ENCODE results near the gene EID3. TPM values are rescaled to one million over a fixed set of nuclear protein-coding genes. Genes with fewer than 3 reads are reported as not detected.

The EID3 gene
- total and polyA plus RNA-seq, 2 of the 8 experiments (the other 6 are each of a cell fraction or from before 2014, with no cell fraction given) = 1.2 to 2.8 TPM

DNA sequence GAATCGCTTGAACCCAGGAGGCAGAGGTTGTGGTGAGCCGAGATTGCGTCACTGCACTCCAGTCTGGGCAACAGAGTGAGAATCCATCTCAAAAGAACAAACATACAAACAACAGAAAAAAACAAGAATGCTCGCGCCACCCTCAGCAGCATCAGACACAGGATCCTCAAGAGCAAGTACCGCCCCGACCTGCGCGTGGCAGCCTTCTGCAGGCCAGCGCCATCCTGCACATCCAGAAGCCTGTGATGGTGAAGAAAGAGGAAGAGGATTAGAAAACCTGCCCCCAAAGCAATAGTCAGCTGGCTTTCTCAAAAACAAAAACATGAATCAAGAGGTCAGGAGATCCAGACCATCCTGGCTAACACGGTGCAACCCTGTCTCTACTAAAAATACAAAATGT is 30.0 kb upstream of the EID3 start:
- no peak overlapping the region for H3K18ac ChIP-seq (ENCODE audit: extremely low read depth, low read length)
- H3K27ac ChIP-seq (ENCODE audit: low read depth, low read length) = no peak overlapping the region
- no peaks in the 10 kb centered on the region for H3K79me1 ChIP-seq (ENCODE audit: low read depth, low read length)
- no peak overlapping the region for H3K4ac ChIP-seq (replicated peaks; ENCODE audit: insufficient read length, low read depth, low read length)
- ChIA-PET POLR2A (ENCODE audit: partially characterized antibody) (interaction anchor here (8.0 kb wide), 1 partner anchor 14 kb away, joined by 61 read pairs; no protein-coding TSS in a partner anchor), CTCF (ENCODE audit: partially characterized antibody) (interaction anchor here (1.3 to 1.7 kb wide), 2 partner anchors 9 to 15 kb away, joined by 3 to 7 read pairs; no protein-coding TSS in a partner anchor)
- H2BK120ac ChIP-seq (replicated peaks; ENCODE audit: low read depth, low read length) = no peak overlapping the region
- no peak for FAIRE-seq
- H4K5ac ChIP-seq (ENCODE audit: insufficient read length, low read depth, low read length) = no peak overlapping the region
- H3K23me2 ChIP-seq (ENCODE audit: low read depth, low read length) = no peaks in the 10 kb centered on the region
- H3K14ac ChIP-seq (ENCODE audit: insufficient read length) = no peak overlapping the region
- H4K20me1 ChIP-seq (replicated peaks in 1 of 2; ENCODE audit: control insufficient read depth in 1 of 2, insufficient read depth in 2 of 2, low read length in 2 of 2) = no peaks in the 10 kb centered on the region
- no peaks in the 10 kb centered on the region for H3K9me3 ChIP-seq (ENCODE audit: insufficient read depth in 2 of 2, low read depth in 1 of 2, low read length in 1 of 2)
- no peaks in the 10 kb centered on the region for H3K79me2 ChIP-seq (ENCODE audit: control insufficient read depth in 1 of 2, insufficient read depth in 2 of 2, low read length in 2 of 2)
- no peak overlapping the region for H3K23ac ChIP-seq (ENCODE audit: insufficient read length)
- no peak overlapping the region for H4K91ac ChIP-seq (replicated peaks; ENCODE audit: insufficient read length, low read length)
- no peak for DNase-seq (ENCODE audit: low read depth in 1 of 2, low spot score in 2 of 2)
- H2AK5ac ChIP-seq (ENCODE audit: low read depth, low read length) = no peak overlapping the region
- no peaks in the 10 kb centered on the region for H3K4me1 ChIP-seq (replicated peaks in 1 of 4; ENCODE audit: control insufficient read depth in 3 of 4, insufficient read depth in 4 of 4, low read length in 3 of 4)
- no peak overlapping the region for H2BK5ac ChIP-seq (ENCODE audit: low read depth, low read length)
- no peak overlapping the region for H3K56ac ChIP-seq (replicated peaks; ENCODE audit: insufficient read length, low read depth, low read length)
- no peak overlapping the region for H2BK15ac ChIP-seq (ENCODE audit: low read length)
- no peak overlapping the region for H3K4me2 ChIP-seq (ENCODE audit: insufficient read depth in 1 of 2, low read depth in 2 of 2, low read length in 2 of 2)
- no peak overlapping the region for H4K8ac ChIP-seq (ENCODE audit: extremely low read depth, insufficient read depth, low read length)
- H3K36me3 ChIP-seq (ENCODE audit: control insufficient read depth in 2 of 4, insufficient read depth in 4 of 4, low read length in 3 of 4) = no peaks in the 10 kb centered on the region
- H3K4me3 ChIP-seq (ENCODE audit: extremely low read depth in 1 of 4, insufficient read depth in 2 of 4, low read depth in 3 of 4, low read length in 4 of 4) = no peak overlapping the region
- no peak for TF ChIP-seq CBX5 (IDR thresholded peaks at IDR 0.05; ENCODE audit: low read depth, low read length)
- no peak for TF ChIP-seq EGR1 (IDR thresholded peaks at IDR 0.05; ENCODE audit: borderline replicate concordance, low read depth, low read length)
- no peak for TF ChIP-seq CHD1 (IDR thresholded peaks at IDR 0.05; ENCODE audit: low read depth, low read length)
- TF ChIP-seq TEAD4 (IDR thresholded peaks at IDR 0.05; ENCODE audit: low read depth, low read length) = no peak
- TF ChIP-seq EP300 (IDR thresholded peaks at IDR 0.05; ENCODE audit: borderline replicate concordance in 1 of 2, low read depth in 2 of 2, low read length in 2 of 2) = no peak
- TF ChIP-seq TBP (IDR thresholded peaks at IDR 0.05; ENCODE audit: low read depth, low read length) = no peak
- TF ChIP-seq, protein P1, sequence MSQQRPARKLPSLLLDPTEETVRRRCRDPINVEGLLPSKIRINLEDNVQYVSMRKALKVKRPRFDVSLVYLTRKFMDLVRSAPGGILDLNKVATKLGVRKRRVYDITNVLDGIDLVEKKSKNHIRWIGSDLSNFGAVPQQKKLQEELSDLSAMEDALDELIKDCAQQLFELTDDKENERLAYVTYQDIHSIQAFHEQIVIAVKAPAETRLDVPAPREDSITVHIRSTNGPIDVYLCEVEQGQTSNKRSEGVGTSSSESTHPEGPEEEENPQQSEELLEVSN (IDR thresholded peaks at IDR 0.05) = no peak
- no peak for TF ChIP-seq NRF1 (IDR thresholded peaks at IDR 0.05; ENCODE audit: low read depth, low read length)
- TF ChIP-seq BRCA1 (IDR thresholded peaks at IDR 0.05; ENCODE audit: low read depth, low read length) = no peak
- no peak for TF ChIP-seq SP1 (IDR thresholded peaks at IDR 0.05; ENCODE audit: low read depth, low read length)
- no peak for TF ChIP-seq GTF2F1 (IDR thresholded peaks at IDR 0.05; ENCODE audit: borderline replicate concordance, low read depth, low read length)
- no peak overlapping the region for H2BK12ac ChIP-seq (ENCODE audit: low read depth, low read length)
- 97% methylated on average over 11 of the region's 11 CpGs; no CpG with 5 or more reads in 1 of the 2 experiments for WGBS, 2 experiments (ENCODE audit: extremely low coverage in 1 of 2, insufficient coverage in 1 of 2, insufficient read length in 1 of 2, insufficient replicate concordance in 2 of 2, low coverage in 1 of 2, low lambda C conversion rate in 2 of 2, missing lambda C conversion rate in 1 of 2)
- no peak overlapping the region for H3K9ac ChIP-seq (replicated peaks in 1 of 4; ENCODE audit: extremely low read depth in 1 of 4, low read depth in 3 of 4, low read length in 3 of 4)
- no peaks in the 10 kb centered on the region for H3K27me3 ChIP-seq (replicated peaks in 1 of 4; ENCODE audit: control insufficient read depth in 3 of 4, extremely low read depth in 1 of 4, insufficient read depth in 3 of 4, low read length in 3 of 4)
- no peak overlapping the region for H2AFZ ChIP-seq (ENCODE audit: low read length)
- H2BK20ac ChIP-seq (ENCODE audit: low read length) = no peak overlapping the region
